ENCODE measurements around the gene RETREG1.

The RETREG1 gene

DNA sequence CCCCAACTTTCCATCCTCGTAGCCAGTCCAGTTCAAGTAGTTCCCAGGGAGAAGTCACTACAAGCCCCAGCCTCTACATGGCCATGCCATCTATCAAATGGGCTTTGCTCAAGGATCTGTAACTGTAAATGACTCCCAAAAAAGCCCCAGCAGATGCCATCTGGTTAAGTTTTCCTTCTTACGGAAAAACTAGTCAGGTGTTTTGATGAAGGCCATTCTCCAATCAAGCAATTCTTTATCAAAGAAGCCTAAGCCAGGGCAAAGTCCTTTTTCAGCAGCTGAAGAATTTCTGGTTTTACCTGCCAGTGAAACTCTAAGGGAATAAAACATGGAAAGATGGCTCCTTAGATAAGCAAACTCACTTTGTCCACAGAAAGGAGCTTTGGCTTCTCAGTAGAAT is 129.3 kb downstream of the RETREG1 start:
- H3K4me1 ChIP-seq (ENCODE audit: control insufficient read depth, insufficient read depth, low read length): peaks cover 5% of the 10 kb centered on the region; the same call in 1 of the 2 replicates
- H3K36me3 ChIP-seq (ENCODE audit: control insufficient read depth in 2 of 2, insufficient read depth in 1 of 2, low read length in 2 of 2): no peaks in the 10 kb centered on the region
- H3K4me3 ChIP-seq (ENCODE audit: low read depth, low read length): no peak overlapping the region
- ChIA-PET POLR2A (no interaction called here), CTCF (interaction anchor here (0.7 to 1.2 kb wide), 5 partner anchors 11 to 716 kb away, joined by 3 to 5 read pairs (median 3); no protein-coding TSS in a partner anchor)
- H3K9me3 ChIP-seq (ENCODE audit: control insufficient read depth, insufficient read depth, low read depth, low read length): no peaks in the 10 kb centered on the region
- TF ChIP-seq ZBTB1 (tag by site-specific recombination; IDR thresholded peaks at IDR 0.05) (no peak), ZNF561 (tag by site-specific recombination; IDR thresholded peaks at IDR 0.05; ENCODE audit: borderline replicate concordance) (no peak), SP2 (tag by site-specific recombination; IDR thresholded peaks at IDR 0.05) (no peak), ZNF23 (tag by site-specific recombination; IDR thresholded peaks at IDR 0.05; ENCODE audit: borderline replicate concordance) (no peak), SCRT2 (tag by site-specific recombination; IDR thresholded peaks at IDR 0.05) (no peak), KLF1 (tag by site-specific recombination; IDR thresholded peaks at IDR 0.05) (no peak), SALL2 (tag by site-specific recombination; IDR thresholded peaks at IDR 0.05; ENCODE audit: borderline replicate concordance) (no peak), SP3 (tag by site-specific recombination; IDR thresholded peaks at IDR 0.05) (no peak), ZNF214 (tag by site-specific recombination; IDR thresholded peaks at IDR 0.05; ENCODE audit: borderline replicate concordance) (no peak), ZNF658 (tag by site-specific recombination; IDR thresholded peaks at IDR 0.05) (no peak), ZNF518A (tag by site-specific recombination; conservative IDR thresholded peaks at IDR 0.05; ENCODE audit: low read depth) (no peak), REST (tag by site-specific recombination; IDR thresholded peaks at IDR 0.05) (no peak), KLF16 (tag by site-specific recombination; IDR thresholded peaks at IDR 0.05) (no peak)
- TF ChIP-seq, protein P1, sequence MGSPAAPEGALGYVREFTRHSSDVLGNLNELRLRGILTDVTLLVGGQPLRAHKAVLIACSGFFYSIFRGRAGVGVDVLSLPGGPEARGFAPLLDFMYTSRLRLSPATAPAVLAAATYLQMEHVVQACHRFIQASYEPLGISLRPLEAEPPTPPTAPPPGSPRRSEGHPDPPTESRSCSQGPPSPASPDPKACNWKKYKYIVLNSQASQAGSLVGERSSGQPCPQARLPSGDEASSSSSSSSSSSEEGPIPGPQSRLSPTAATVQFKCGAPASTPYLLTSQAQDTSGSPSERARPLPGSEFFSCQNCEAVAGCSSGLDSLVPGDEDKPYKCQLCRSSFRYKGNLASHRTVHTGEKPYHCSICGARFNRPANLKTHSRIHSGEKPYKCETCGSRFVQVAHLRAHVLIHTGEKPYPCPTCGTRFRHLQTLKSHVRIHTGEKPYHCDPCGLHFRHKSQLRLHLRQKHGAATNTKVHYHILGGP (tag by site-specific recombination; IDR thresholded peaks at IDR 0.05): no peak
- TF ChIP-seq, protein P2, sequence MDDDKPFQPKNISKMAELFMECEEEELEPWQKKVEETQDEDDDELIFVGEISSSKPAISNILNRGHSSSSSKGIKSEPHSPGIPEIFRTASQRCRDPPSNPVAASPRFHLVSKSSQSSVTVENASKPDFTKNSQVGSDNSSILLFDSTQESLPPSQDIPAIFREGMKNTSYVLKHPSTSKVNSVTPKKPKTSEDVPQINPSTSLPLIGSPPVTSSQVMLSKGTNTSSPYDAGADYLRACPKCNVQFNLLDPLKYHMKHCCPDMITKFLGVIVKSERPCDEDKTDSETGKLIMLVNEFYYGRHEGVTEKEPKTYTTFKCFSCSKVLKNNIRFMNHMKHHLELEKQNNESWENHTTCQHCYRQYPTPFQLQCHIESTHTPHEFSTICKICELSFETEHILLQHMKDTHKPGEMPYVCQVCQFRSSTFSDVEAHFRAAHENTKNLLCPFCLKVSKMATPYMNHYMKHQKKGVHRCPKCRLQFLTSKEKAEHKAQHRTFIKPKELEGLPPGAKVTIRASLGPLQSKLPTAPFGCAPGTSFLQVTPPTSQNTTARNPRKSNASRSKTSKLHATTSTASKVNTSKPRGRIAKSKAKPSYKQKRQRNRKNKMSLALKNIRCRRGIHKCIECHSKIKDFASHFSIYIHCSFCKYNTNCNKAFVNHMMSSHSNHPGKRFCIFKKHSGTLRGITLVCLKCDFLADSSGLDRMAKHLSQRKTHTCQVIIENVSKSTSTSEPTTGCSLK (tag by site-specific recombination; IDR thresholded peaks at IDR 0.05): no peak
- TF ChIP-seq, protein P3, sequence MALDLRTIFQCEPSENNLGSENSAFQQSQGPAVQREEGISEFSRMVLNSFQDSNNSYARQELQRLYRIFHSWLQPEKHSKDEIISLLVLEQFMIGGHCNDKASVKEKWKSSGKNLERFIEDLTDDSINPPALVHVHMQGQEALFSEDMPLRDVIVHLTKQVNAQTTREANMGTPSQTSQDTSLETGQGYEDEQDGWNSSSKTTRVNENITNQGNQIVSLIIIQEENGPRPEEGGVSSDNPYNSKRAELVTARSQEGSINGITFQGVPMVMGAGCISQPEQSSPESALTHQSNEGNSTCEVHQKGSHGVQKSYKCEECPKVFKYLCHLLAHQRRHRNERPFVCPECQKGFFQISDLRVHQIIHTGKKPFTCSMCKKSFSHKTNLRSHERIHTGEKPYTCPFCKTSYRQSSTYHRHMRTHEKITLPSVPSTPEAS (tag by site-specific recombination; IDR thresholded peaks at IDR 0.05): no peak
- H3K27ac ChIP-seq (ENCODE audit: extremely low read depth, low read depth, low read length): no peak overlapping the region
